T-helper 1 cell treated with Interleukin-12 subunit alpha and Interleukin-12 subunit beta and Interleukin-4 antibody, amounts not matched to agents 30 μg/mL and 1 μg/mL, for 36 hours (primary cell): Measurements from ENCODE around the gene FBLN2.

ENCODE experiments used
- H3K27ac Mint-ChIP-seq: one replicate; pipeline ENCODE4 v1.8.0; 2021; ENCODE audit warnings: mild to moderate bottlenecking, mixed read lengths
- H3K27me3 Mint-ChIP-seq: one replicate; pipeline ENCODE4 v1.8.0; 2021; ENCODE audit warnings: low read depth, mixed read lengths
- H3K36me3 Mint-ChIP-seq: one replicate; pipeline ENCODE4 v1.8.0; 2021; ENCODE audit warnings: low read depth, mixed read lengths
- H3K4me1 Mint-ChIP-seq: one replicate; pipeline ENCODE4 v1.8.0; 2021; ENCODE audit warnings: low read depth, mixed read lengths
- H3K4me3 Mint-ChIP-seq: one replicate; pipeline ENCODE4 v1.8.0; 2021; ENCODE audit warnings: mild to moderate bottlenecking, moderate library complexity, mixed read lengths
- H3K9me3 Mint-ChIP-seq: one replicate; pipeline ENCODE4 v1.8.0; 2021; ENCODE audit warnings: mixed read lengths

The FBLN2 gene

GRCh38 chr3:13624021-13624420 is 75.1 kb downstream of the FBLN2 start:
- H3K9me3 Mint-ChIP-seq: no peaks in the 10 kb centered on the region
- H3K27me3 Mint-ChIP-seq: no peaks in the 10 kb centered on the region
- no peaks in the 10 kb centered on the region for H3K36me3 Mint-ChIP-seq
- no peak overlapping the region for H3K27ac Mint-ChIP-seq
- H3K4me1 Mint-ChIP-seq: no peaks in the 10 kb centered on the region
- no peak overlapping the region for H3K4me3 Mint-ChIP-seq

GRCh38 chr3:13624671-13625125 is 75.8 kb downstream of the FBLN2 start:
- H3K27me3 Mint-ChIP-seq: no peaks in the 10 kb centered on the region
- no peak overlapping the region for H3K4me3 Mint-ChIP-seq
- H3K27ac Mint-ChIP-seq: no peak overlapping the region
- H3K36me3 Mint-ChIP-seq: no peaks in the 10 kb centered on the region
- H3K4me1 Mint-ChIP-seq: no peaks in the 10 kb centered on the region
- H3K9me3 Mint-ChIP-seq: no peaks in the 10 kb centered on the region

- no peaks in the 10 kb centered on the region for H3K27me3 Mint-ChIP-seq
- no peaks in the 10 kb centered on the region for H3K4me1 Mint-ChIP-seq
- H3K9me3 Mint-ChIP-seq: no peaks in the 10 kb centered on the region
- H3K4me3 Mint-ChIP-seq: no peak overlapping the region
- no peak overlapping the region for H3K27ac Mint-ChIP-seq
- H3K36me3 Mint-ChIP-seq: no peaks in the 10 kb centered on the region
These were observed 77.5 kb downstream of the FBLN2 start for GRCh38 chr3:13626396-13626795.

DNA sequence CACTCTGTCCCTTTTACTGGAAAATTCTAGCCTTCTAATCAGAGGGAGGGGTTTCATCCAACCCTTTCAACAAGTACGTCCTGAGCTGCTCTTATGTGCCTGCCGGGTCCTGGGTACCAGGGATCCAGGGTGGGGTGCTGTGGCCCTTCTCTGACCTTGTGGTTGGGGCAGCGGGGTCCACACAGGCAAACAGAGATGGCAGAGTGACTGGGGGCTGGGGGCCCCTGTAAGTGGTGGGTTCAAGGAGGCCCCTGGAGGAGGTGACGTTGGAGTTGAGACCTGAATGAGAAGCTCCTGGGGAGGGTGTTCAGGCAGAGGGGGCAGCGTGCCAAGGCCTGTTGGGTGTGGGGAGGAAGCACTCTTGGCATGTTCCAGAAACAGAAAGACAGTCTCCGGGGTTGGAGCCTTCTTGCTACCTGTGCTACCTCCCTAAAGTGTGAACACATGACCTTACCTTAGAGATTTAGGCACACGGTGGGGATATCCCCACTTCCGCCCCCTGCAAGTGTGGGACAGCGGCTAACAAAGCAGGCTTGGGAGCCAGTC is 78.1 kb downstream of the FBLN2 start:
- Mint-ChIP-seq H3K27me3 (no peaks in the 10 kb centered on the region), H3K4me3 (no peak overlapping the region), H3K27ac (no peak overlapping the region), H3K36me3 (no peaks in the 10 kb centered on the region), H3K4me1 (no peaks in the 10 kb centered on the region), H3K9me3 (no peaks in the 10 kb centered on the region)

DNA sequence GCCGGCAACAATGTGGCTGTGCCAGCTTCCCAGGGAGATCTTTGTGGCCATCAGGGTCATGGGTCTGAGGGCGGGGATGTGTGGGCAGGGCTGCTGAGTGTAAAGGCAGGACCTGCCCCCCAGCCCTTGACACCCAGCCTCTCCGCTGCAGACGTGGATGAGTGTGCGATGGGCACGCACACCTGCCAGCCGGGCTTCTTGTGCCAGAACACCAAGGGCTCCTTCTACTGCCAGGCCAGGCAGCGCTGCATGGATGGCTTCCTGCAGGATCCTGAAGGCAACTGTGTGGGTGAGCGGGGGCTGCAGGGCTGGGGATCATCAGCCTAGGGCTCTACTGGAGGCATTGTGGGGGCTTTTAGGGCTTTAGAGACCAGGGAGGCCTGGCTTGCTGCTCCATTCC is 78.8 kb downstream of the FBLN2 start:
- no peaks in the 10 kb centered on the region for H3K9me3 Mint-ChIP-seq
- H3K27ac Mint-ChIP-seq: no peak overlapping the region
- no peaks in the 10 kb centered on the region for H3K4me1 Mint-ChIP-seq
- H3K36me3 Mint-ChIP-seq: no peaks in the 10 kb centered on the region
- no peaks in the 10 kb centered on the region for H3K27me3 Mint-ChIP-seq
- H3K4me3 Mint-ChIP-seq: no peak overlapping the region

DNA sequence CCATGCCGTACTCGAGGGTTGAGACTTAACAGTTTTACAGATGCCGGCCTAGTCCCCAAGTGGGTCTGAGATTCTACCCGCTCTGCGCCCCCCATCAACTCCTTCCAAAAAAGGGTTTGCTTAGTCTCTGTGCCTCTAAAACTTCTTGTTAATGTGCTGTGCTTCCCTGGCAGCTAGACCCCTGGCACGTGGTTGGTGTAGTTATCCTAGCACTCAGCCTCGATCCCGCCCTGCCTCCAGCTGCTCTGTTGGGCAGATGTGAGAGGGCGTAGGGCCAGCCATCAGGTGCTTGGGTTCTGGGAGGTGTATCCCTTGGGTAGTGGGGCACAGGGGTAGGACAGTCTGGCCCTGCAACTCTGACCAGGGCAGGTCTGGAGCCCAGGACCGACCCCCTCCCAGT is 79.5 kb downstream of the FBLN2 start:
- Mint-ChIP-seq H3K27me3 (no peaks in the 10 kb centered on the region), H3K36me3 (no peaks in the 10 kb centered on the region), H3K27ac (no peak overlapping the region), H3K9me3 (no peaks in the 10 kb centered on the region), H3K4me1 (no peaks in the 10 kb centered on the region), H3K4me3 (no peak overlapping the region)

DNA sequence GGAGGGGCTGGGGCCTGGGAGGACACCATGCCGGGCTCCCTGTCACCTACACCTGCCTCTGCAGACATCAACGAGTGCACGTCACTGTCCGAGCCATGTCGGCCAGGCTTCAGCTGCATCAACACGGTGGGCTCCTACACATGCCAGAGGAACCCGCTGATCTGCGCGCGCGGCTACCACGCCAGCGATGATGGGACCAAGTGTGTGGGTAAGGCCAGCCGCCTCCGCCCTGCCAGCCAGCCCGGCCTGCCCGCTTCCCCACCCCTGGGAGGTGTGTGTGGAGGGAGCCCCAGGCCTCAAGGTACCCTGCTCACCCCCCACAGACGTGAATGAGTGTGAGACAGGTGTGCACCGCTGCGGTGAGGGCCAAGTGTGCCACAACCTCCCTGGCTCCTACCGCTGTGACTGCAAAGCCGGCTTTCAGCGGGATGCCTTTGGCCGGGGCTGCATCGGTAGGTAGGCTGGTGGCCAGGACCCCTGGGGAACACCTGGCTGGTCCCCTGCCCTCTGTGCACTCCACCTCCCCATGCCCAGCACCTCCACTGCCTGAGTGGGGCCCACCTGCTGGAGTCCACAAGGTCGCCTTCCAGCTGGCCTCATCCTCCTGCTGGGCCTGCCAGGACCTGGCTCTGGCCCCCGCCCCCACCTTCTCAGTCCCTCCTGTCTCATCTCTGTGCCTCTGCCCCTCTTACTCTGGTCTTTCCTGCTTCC is 80.1 kb downstream of the FBLN2 start:
- H3K27ac Mint-ChIP-seq: no peak overlapping the region
- H3K36me3 Mint-ChIP-seq: no peaks in the 10 kb centered on the region
- no peaks in the 10 kb centered on the region for H3K9me3 Mint-ChIP-seq

DNA sequence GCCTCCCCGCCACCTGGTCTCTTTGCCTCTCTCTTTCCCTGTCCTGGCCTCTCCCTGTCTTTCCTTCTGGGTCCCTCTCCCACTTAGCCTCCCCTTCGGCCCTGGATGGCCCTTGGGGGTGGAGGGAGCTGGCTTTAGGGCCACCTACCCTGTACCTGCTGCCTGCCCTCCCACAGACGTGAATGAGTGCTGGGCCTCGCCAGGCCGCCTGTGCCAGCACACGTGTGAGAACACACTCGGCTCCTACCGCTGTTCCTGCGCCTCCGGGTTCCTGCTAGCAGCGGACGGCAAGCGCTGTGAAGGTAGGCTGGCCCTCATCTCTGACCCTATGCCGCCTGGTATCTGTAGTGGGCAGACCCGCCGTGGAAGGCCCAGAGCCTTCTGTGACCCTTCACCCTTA is 80.7 kb downstream of the FBLN2 start:
- Mint-ChIP-seq H3K36me3 (no peaks in the 10 kb centered on the region), H3K27ac (no peak overlapping the region), H3K27me3 (no peaks in the 10 kb centered on the region), H3K4me1 (no peaks in the 10 kb centered on the region), H3K4me3 (no peak overlapping the region), H3K9me3 (no peaks in the 10 kb centered on the region)

More for the DNA sequence above, 80.1 kb downstream of the FBLN2 start:
- Mint-ChIP-seq H3K27me3 (no peaks in the 10 kb centered on the region), H3K4me1 (no peaks in the 10 kb centered on the region), H3K4me3 (no peak overlapping the region)

- H3K4me3 Mint-ChIP-seq: no peak overlapping the region
- H3K27me3 Mint-ChIP-seq: no peaks in the 10 kb centered on the region
- H3K27ac Mint-ChIP-seq: no peak overlapping the region
- H3K9me3 Mint-ChIP-seq: no peaks in the 10 kb centered on the region
- no peaks in the 10 kb centered on the region for H3K4me1 Mint-ChIP-seq
- no peaks in the 10 kb centered on the region for H3K36me3 Mint-ChIP-seq
These were observed 82.3 kb downstream of the FBLN2 start for GRCh38 chr3:13631256-13631655.

DNA sequence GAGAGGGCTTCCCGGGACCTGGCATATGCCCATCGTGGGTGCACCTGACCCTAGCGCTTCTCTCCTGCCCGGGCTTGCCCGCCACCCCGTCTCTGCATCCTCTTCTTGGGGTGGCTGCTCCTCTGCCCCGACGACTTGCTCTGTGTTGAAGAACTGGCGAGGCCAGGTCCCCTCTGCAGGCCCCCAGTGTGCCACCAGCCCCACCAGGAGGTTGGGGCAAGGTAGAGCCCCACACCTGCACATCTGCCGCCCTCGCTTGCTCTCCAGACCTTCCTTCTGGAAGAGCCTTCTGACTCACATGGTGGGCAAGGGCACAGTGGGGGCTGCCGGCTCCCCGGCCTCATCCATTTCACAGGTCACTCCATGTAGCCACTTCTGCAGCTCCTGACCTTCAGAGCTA is 84.3 kb downstream of the FBLN2 start:
- no peaks in the 10 kb centered on the region for H3K4me1 Mint-ChIP-seq
- H3K4me3 Mint-ChIP-seq: no peak overlapping the region
- H3K27me3 Mint-ChIP-seq: no peaks in the 10 kb centered on the region
- no peaks in the 10 kb centered on the region for H3K36me3 Mint-ChIP-seq
- no peaks in the 10 kb centered on the region for H3K9me3 Mint-ChIP-seq
- no peak overlapping the region for H3K27ac Mint-ChIP-seq

- Mint-ChIP-seq H3K4me3 (no peak overlapping the region), H3K9me3 (no peaks in the 10 kb centered on the region), H3K27me3 (no peaks in the 10 kb centered on the region), H3K4me1 (no peaks in the 10 kb centered on the region), H3K36me3 (no peaks in the 10 kb centered on the region), H3K27ac (no peak overlapping the region)
These were observed 85.2 kb downstream of the FBLN2 start for GRCh38 chr3:13634151-13634550.

GRCh38 chr3:13634615-13635014 is 85.7 kb downstream of the FBLN2 start:
- no peaks in the 10 kb centered on the region for H3K9me3 Mint-ChIP-seq
- no peaks in the 10 kb centered on the region for H3K4me1 Mint-ChIP-seq
- no peak overlapping the region for H3K27ac Mint-ChIP-seq
- H3K4me3 Mint-ChIP-seq: no peak overlapping the region
- H3K27me3 Mint-ChIP-seq: no peaks in the 10 kb centered on the region
- no peaks in the 10 kb centered on the region for H3K36me3 Mint-ChIP-seq

DNA sequence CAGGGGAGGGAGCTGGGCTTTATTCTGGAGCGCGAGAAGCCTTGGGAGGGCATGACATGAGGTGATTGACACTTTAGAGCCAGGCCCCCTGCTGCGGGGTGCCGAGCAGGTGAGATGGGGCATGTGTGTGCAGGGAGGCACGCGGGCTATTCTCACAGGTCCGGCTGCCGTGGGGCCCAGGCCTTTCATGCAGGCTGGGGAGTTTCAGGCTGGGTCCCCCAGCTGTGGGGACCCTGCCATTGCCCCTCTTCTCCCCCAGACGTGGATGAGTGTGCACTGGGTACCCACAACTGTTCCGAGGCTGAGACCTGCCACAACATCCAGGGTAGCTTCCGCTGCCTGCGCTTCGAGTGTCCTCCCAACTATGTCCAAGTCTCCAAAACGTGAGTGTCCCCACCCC is 87.3 kb downstream of the FBLN2 start:
- Mint-ChIP-seq H3K4me1 (no peaks in the 10 kb centered on the region), H3K4me3 (no peak overlapping the region), H3K36me3 (no peaks in the 10 kb centered on the region), H3K9me3 (no peaks in the 10 kb centered on the region), H3K27me3 (no peaks in the 10 kb centered on the region), H3K27ac (no peak overlapping the region)

DNA sequence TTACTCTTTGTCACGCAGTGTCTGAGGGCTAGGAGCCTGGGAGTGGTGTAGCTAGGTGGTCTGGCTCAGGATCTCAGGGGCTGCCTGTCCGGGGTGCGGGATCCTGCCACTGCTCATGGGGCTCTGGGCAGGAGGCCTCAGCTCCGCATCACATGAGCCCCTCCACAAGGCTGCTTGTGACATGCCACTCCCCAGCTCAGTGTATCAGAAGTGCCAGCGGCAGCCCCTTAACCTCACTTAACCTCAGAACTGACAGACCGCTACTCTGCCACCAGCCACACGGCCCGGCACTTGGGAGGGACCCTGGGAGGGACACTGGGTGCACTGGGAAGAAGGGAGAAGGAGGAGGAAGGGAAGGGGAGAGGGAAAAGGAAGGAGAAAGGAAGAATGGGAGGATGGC is 87.9 kb downstream of the FBLN2 start:
- Mint-ChIP-seq H3K4me1 (no peaks in the 10 kb centered on the region), H3K36me3 (no peaks in the 10 kb centered on the region), H3K27ac (no peak overlapping the region), H3K4me3 (no peak overlapping the region), H3K27me3 (no peaks in the 10 kb centered on the region), H3K9me3 (no peaks in the 10 kb centered on the region)

DNA sequence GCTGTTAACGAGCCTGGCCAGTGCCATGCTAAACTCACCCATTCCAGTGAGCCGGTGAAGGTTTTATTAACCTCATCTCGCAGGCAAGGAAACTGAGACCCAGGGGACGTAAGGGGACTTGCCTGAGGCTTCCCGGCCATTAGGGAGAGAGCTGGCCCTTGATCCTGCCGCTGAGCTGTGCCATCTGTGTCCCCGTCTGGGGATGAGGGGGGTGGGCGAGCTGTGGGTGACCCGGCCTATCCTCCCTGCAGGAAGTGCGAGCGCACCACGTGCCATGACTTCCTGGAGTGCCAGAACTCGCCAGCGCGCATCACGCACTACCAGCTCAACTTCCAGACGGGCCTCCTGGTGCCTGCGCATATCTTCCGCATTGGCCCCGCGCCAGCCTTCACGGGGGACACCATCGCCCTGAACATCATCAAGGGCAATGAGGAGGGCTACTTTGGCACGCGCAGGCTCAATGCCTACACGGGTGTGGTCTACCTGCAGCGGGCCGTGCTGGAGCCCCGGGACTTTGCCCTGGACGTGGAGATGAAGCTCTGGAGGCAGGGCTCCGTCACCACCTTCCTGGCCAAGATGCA is 88.5 kb downstream of the FBLN2 start:
- Mint-ChIP-seq H3K36me3 (no peaks in the 10 kb centered on the region), H3K27ac (no peak overlapping the region), H3K27me3 (no peaks in the 10 kb centered on the region), H3K9me3 (no peaks in the 10 kb centered on the region), H3K4me3 (no peak overlapping the region), H3K4me1 (no peaks in the 10 kb centered on the region)
